HepG2 (cell line): ENCODE data around the gene TNXB. TPM values are rescaled to one million over a fixed set of nuclear protein-coding genes. Genes with fewer than 3 reads are reported as not detected.
A peak's percentile ranks its signal among the peaks of the same experiment; 100 is the strongest.

ENCODE experiments used
- ATF2 ChIP-seq: sonication (generic); formaldehyde crosslinking; IDR thresholded peaks from 2 replicates; pipeline ENCODE4 v1.4.0; 2020; ENCODE audit warnings: missing genetic modification reagents
- BRCA1 ChIP-seq: sonication (generic); formaldehyde crosslinking; IDR thresholded peaks from 2 replicates; pipeline ENCODE4 v1.4.0; 2020; ENCODE audit warnings: missing genetic modification reagents
- DR1 ChIP-seq: sonication (generic); formaldehyde crosslinking; IDR thresholded peaks from 2 replicates; pipeline ENCODE4 v1.8.0; 2021; ENCODE audit warnings: mild to moderate bottlenecking, missing genetic modification reagents, inconsistent platforms
- MXI1 ChIP-seq: IDR thresholded peaks from 3 replicates; pipeline ENCODE4 v1.6.1; 2012; ENCODE audit warnings: low read depth, low read length, inconsistent platforms, borderline replicate concordance
- NAIF1 ChIP-seq: sonication (generic); formaldehyde crosslinking; IDR thresholded peaks from 2 replicates; pipeline ENCODE4 v1.5.0; 2020; ENCODE audit warnings: mild to moderate bottlenecking, missing genetic modification reagents, borderline replicate concordance
- NFAT5 ChIP-seq: sonication (generic); formaldehyde crosslinking; IDR thresholded peaks from 2 replicates; pipeline ENCODE4 v1.4.0; 2020; ENCODE audit warnings: missing genetic modification reagents
- NFYB ChIP-seq: sonication (generic); formaldehyde crosslinking; IDR thresholded peaks from 2 replicates; pipeline ENCODE4 v1.4.0; 2020; ENCODE audit warnings: missing genetic modification reagents
- NONO ChIP-seq, 2 experiments: fragments of 450-650 bp in 1 of 2; sonication (generic) in 1 of 2; formaldehyde crosslinking in 1 of 2; IDR thresholded peaks in 1 of 2; conservative IDR thresholded peaks in 1 of 2; 2 replicates each; pipeline versions ENCODE4 v1.6.1 to v1.8.0; 2017 to 2022; ENCODE audit warnings: mild to moderate bottlenecking in 1 of 2, missing genetic modification reagents in 1 of 2, moderate library complexity in 1 of 2
- POLR2AphosphoS5 ChIP-seq: IDR thresholded peaks from 2 replicates; pipeline ENCODE4 v1.6.1; 2012; ENCODE audit warnings: low read depth, low read length
- PREB ChIP-seq: sonication (generic); formaldehyde crosslinking; IDR thresholded peaks from 2 replicates; pipeline ENCODE4 v1.4.0; 2020; ENCODE audit warnings: missing genetic modification reagents
- RAD51 ChIP-seq: fragments of 450-650 bp; IDR thresholded peaks from 2 replicates; pipeline ENCODE4 v1.6.1; 2016; ENCODE audit warnings: borderline replicate concordance
- RARA ChIP-seq: IDR thresholded peaks from 2 replicates; pipeline ENCODE4 v1.6.1; 2016; ENCODE audit warnings: missing genetic modification reagents, missing compliant biosample characterization
- REST ChIP-seq, 2 experiments: IDR thresholded peaks; 2 replicates each; pipeline ENCODE4 v1.6.1; 2011 to 2012; ENCODE audit warnings: low read length in 2 of 2, borderline replicate concordance in 1 of 2, low read depth in 1 of 2, mild to moderate bottlenecking in 1 of 2, moderate library complexity in 1 of 2
- SP140L ChIP-seq: sonication (generic); formaldehyde crosslinking; IDR thresholded peaks from 2 replicates; pipeline ENCODE4 v1.4.0; 2020; ENCODE audit warnings: missing genetic modification reagents, borderline replicate concordance
- ZNF367 ChIP-seq: sonication (generic); formaldehyde crosslinking; IDR thresholded peaks from 2 replicates; pipeline ENCODE4 v1.4.0; 2020; ENCODE audit warnings: missing genetic modification reagents, borderline replicate concordance
- polyA plus RNA-seq, 8 experiments: library from polyadenylated mRNA; depleted of rRNA in 3 of 8; stranded (reverse) in 7 of 8; unstranded in 1 of 8; fragments of >200 nt; fragmentation: Illumina TruSeq in 4 of 8; extraction: Trizol in 4 of 8; gene quantifications; 2 replicates each; pipeline versions ENCODE4 v1.2.1 to v1.2.3, GENCODE V29; 2011 to 2016; ENCODE audit warnings: low read depth in 4 of 8, missing spikeins in 1 of 8, mixed read lengths in 1 of 8; ENCODE audit not compliant: insufficient read depth in 1 of 8
- total RNA-seq, 5 experiments: library from RNA; depleted of rRNA; stranded (reverse); fragments of >200 nt; fragmentation: Illumina TruSeq; extraction: Trizol; gene quantifications; 2 replicates each; pipeline ENCODE4 v1.2.3, GENCODE V29; 2016; ENCODE audit warnings: low read depth in 1 of 5
- TF ChIP-seq, protein P1 (sequence below): sonication (generic); formaldehyde crosslinking; IDR thresholded peaks from 2 replicates; pipeline ENCODE4 v1.8.1; 2023; ENCODE audit warnings: mild to moderate bottlenecking, missing genetic modification reagents, borderline replicate concordance

TNXB gene
- total and polyA plus RNA-seq, 2 of the 13 experiments (the other 11 are each of a cell fraction or from before 2014, with no cell fraction given), result 1.6 to 2.7 TPM

DNA sequence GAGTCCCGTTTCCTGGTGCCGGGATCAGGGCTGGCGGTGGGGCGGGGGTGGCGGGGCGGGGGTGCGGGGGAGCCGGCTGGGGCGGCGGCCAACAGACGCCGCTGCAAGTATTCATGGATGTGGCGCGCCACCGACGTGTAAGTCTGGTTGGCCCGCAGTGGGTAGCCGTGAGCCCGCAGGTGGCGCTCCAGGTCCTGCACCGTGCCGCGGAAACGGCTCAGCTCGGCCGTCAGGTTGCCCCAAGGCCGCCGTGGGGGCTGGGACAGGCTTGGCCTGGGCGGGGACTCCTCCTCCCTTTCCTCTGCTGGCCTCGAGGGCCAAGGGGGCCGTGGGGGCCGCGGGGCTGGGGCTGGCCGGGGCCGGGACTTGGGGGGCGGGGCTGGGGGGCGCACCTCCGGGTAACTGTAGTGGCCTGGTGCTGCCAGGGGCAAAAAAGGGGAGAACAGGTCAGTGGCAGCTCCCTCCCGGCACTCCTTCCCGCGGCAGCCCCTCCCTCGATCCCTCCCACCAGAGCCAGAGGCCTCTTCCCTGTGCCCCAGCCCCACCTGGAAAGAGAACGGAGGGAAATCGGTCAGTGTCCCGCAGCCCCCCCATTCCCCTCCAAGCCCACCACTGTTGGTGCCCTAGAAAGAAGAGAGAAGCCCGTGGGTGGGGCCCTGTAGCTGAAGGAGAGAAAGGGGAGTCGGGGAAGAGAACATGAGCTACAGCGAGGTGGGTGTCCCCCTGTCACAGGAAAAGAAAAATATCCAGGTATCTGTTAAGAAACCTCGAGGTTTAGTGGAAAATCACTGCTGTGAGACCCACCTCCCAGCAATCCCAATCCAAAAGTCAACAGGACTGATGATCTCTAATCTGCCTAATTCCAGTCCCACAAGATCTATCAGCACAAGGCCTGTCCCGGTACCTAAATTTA is 21.3 kb downstream of the TNXB start (continued):
- no peak for TF ChIP-seq BRCA1
- no peak for TF ChIP-seq POLR2AphosphoS5
- no peak for TF ChIP-seq NONO (IDR thresholded peaks at IDR 0.05)
- TF ChIP-seq NONO (CRISPR knock-in tag; conservative IDR thresholded peaks at IDR 0.05), result peak; percentile 76; the same call in 1 of the 2 replicates
- peak; percentile 59; the same call in 1 of the 3 replicates for TF ChIP-seq MXI1
- peak; percentile 76 for TF ChIP-seq ATF2 (CRISPR knock-in tag)
- no peak for TF ChIP-seq RAD51
- no peak for TF ChIP-seq PREB (CRISPR knock-in tag)
- peak; percentile 40 for TF ChIP-seq RARA
- no peak for TF ChIP-seq DR1
- TF ChIP-seq ZNF367, result no peak
- peak; percentile 27; the same call in 1 of the 2 replicates for TF ChIP-seq NFYB (CRISPR knock-in tag)
- TF ChIP-seq, protein P1, sequence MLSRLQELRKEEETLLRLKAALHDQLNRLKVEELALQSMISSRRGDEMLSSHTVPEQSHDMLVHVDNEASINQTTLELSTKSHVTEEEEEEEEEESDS (CRISPR knock-in tag), result no peak
- no peak for TF ChIP-seq NFAT5 (CRISPR knock-in tag)
- TF ChIP-seq REST (IDR thresholded peaks at IDR 0.05; ENCODE audit: borderline replicate concordance in 1 of 2, low read depth in 1 of 2, low read length in 2 of 2), result no peak
- no peak for TF ChIP-seq SP140L (CRISPR knock-in tag)
- TF ChIP-seq NAIF1, result no peak
